ENCODE data around the gene RGS3.
"Not testable (repeated sequence)": the region's sequence is repeated elsewhere in the genome, so short reads cannot be mapped to it uniquely, and the experiment has no call there.

Gene RGS3

GRCh38 chr9:113463418-113464285 is at the start of gene RGS3:
RGS3 (plus strand) TSS chr9:113463727; CDS start chr9:113463803, 76 bp downstream.
- DNase-seq, result no peak

- DNase-seq, result peak; percentile 74
Observed at GRCh38 chr9:113416149-113416721, 47.3 kb upstream of the RGS3 start.

- peak; percentile 21 for DNase-seq
Observed at GRCh38 chr9:113417370-113417769, 46.2 kb upstream of the RGS3 start.

- no peak for DNase-seq
Observed at GRCh38 chr9:113421726-113422125, 41.8 kb upstream of the RGS3 start.

- DNase-seq, result no peak
Observed at GRCh38 chr9:113425072-113425471, 38.5 kb upstream of the RGS3 start.

- no peak for DNase-seq
Observed at GRCh38 chr9:113426701-113427100, 36.8 kb upstream of the RGS3 start.

- peak; percentile 66 for DNase-seq
Observed at GRCh38 chr9:113427629-113428028, 35.9 kb upstream of the RGS3 start.

- DNase-seq, result no peak
Observed at GRCh38 chr9:113428062-113428615, 35.4 kb upstream of the RGS3 start.

GRCh38 chr9:113431191-113431590 is 32.3 kb upstream of the RGS3 start:
- DNase-seq, result no peak

- peak; percentile 43 for DNase-seq
Observed at GRCh38 chr9:113436728-113437515, 26.6 kb upstream of the RGS3 start.

GRCh38 chr9:113437716-113438115 is 25.8 kb upstream of the RGS3 start:
- DNase-seq, result not testable (repeated sequence)

- DNase-seq, result no peak
Observed at GRCh38 chr9:113444736-113445135, 18.8 kb upstream of the RGS3 start.

GRCh38 chr9:113446323-113446740 is 17.2 kb upstream of the RGS3 start:
- DNase-seq, result peak; percentile 59

GRCh38 chr9:113449376-113449775 is 14.2 kb upstream of the RGS3 start:
- DNase-seq, result peak; percentile 31

- no peak for DNase-seq
Observed at GRCh38 chr9:113452113-113452605, 11.4 kb upstream of the RGS3 start.

- peak; percentile 18 for DNase-seq
Observed at GRCh38 chr9:113454914-113455761, 8.4 kb upstream of the RGS3 start.

- no peak for DNase-seq
Observed at GRCh38 chr9:113456235-113456634, 7.3 kb upstream of the RGS3 start.

GRCh38 chr9:113461285-113461684 is 2.2 kb upstream of the RGS3 start:
- DNase-seq, result no peak

GRCh38 chr9:113461943-113462342 is 1.6 kb upstream of the RGS3 start:
- DNase-seq, result no peak

- DNase-seq, result no peak
Observed at GRCh38 chr9:113462781-113463286, 693 bp upstream of the RGS3 start.

- DNase-seq, result no peak
Observed at GRCh38 chr9:113464286-113464660, 746 bp downstream of the RGS3 start.

GRCh38 chr9:113465599-113466140 is 2.1 kb downstream of the RGS3 start:
- no peak for DNase-seq

Data from suppressor macrophage treated with lipopolysaccharide for 4 hours (primary cell).